DMS79 treated with DMSO at 0.1 percent for 48 hours (cell line): ENCODE data around the gene GTPBP10.

Experiments used
- DNase-seq: peaks from one replicate; lab custom pipeline; 2025; lab: John Stamatoyannopoulos, UW

The GTPBP10 gene

GRCh38 chr7:90383422-90383821, 36.9 kb downstream of the GTPBP10 start:
- no peak for DNase-seq

- DNase-seq, result no peak
These were observed 37.3 kb downstream of the GTPBP10 start for GRCh38 chr7:90383861-90384260.

- DNase-seq, result no peak
These were observed 37.9 kb downstream of the GTPBP10 start for GRCh38 chr7:90384433-90384832.

GRCh38 chr7:90387470-90388240, 41.1 kb downstream of the GTPBP10 start:
- no peak for DNase-seq

GRCh38 chr7:90390926-90391325, 44.4 kb downstream of the GTPBP10 start:
- no peak for DNase-seq

- DNase-seq, result no peak
These were observed 45.0 kb downstream of the GTPBP10 start for GRCh38 chr7:90391488-90391887.

- no peak for DNase-seq
These were observed 49.9 kb downstream of the GTPBP10 start for GRCh38 chr7:90396420-90396819.

GRCh38 chr7:90401989-90402388, 55.5 kb downstream of the GTPBP10 start:
- DNase-seq, result no peak

- no peak for DNase-seq
These were observed 56.3 kb downstream of the GTPBP10 start for GRCh38 chr7:90402785-90403173.

GRCh38 chr7:90403174-90404113, 56.9 kb downstream of the GTPBP10 start, which contains the start of gene CLDN12:
Gene CLDN12, plus strand, starts transcription at chr7:90403461. Its CDS starts 9,216 bp downstream, at chr7:90412677.
- DNase-seq, result peak; percentile 91

- no peak for DNase-seq
These were observed 58.3 kb downstream of the GTPBP10 start for GRCh38 chr7:90404777-90405176.

GRCh38 chr7:90407484-90407821, 60.9 kb downstream of the GTPBP10 start:
- DNase-seq, result no peak

- no peak for DNase-seq
These were observed 61.6 kb downstream of the GTPBP10 start for GRCh38 chr7:90408142-90408541.

GRCh38 chr7:90409667-90410066, 63.2 kb downstream of the GTPBP10 start:
- no peak for DNase-seq

GRCh38 chr7:90411510-90411909, 65.0 kb downstream of the GTPBP10 start:
- DNase-seq, result no peak

GRCh38 chr7:90412458-90413184, 66.1 kb downstream of the GTPBP10 start:
- DNase-seq, result no peak

GRCh38 chr7:90413185-90413528, 66.6 kb downstream of the GTPBP10 start:
- no peak for DNase-seq

- no peak for DNase-seq
These were observed 75.1 kb downstream of the GTPBP10 start for GRCh38 chr7:90421651-90422050.

- DNase-seq, result no peak
These were observed 78.2 kb downstream of the GTPBP10 start for GRCh38 chr7:90424720-90425119.

GRCh38 chr7:90425376-90425775, 78.9 kb downstream of the GTPBP10 start:
- no peak for DNase-seq

GRCh38 chr7:90430614-90431460, 84.3 kb downstream of the GTPBP10 start:
- DNase-seq, result no peak

- no peak for DNase-seq
These were observed 86.2 kb downstream of the GTPBP10 start for GRCh38 chr7:90432752-90433151.
